Daoy (cell line): ENCODE data around the gene PLXNA3. TPM values are rescaled to one million over a fixed set of nuclear protein-coding genes. Genes with fewer than 3 reads are reported as not detected.

Experiments
- DNase-seq: peaks from one replicate; pipeline ENCODE4 v3.0.0-alpha.2; 2015; ENCODE audit warnings: low read depth
- total RNA-seq: library from RNA; depleted of rRNA; stranded (reverse); fragments of >200 nt; shearing (Covaris generic); gene quantifications from 2 replicates; pipeline ENCODE4 v1.2.3, GENCODE V29; 2014; rRNA removed

PLXNA3 gene
- total RNA-seq, result 1.5 and 15.6 TPM in 2 replicates

DNA sequence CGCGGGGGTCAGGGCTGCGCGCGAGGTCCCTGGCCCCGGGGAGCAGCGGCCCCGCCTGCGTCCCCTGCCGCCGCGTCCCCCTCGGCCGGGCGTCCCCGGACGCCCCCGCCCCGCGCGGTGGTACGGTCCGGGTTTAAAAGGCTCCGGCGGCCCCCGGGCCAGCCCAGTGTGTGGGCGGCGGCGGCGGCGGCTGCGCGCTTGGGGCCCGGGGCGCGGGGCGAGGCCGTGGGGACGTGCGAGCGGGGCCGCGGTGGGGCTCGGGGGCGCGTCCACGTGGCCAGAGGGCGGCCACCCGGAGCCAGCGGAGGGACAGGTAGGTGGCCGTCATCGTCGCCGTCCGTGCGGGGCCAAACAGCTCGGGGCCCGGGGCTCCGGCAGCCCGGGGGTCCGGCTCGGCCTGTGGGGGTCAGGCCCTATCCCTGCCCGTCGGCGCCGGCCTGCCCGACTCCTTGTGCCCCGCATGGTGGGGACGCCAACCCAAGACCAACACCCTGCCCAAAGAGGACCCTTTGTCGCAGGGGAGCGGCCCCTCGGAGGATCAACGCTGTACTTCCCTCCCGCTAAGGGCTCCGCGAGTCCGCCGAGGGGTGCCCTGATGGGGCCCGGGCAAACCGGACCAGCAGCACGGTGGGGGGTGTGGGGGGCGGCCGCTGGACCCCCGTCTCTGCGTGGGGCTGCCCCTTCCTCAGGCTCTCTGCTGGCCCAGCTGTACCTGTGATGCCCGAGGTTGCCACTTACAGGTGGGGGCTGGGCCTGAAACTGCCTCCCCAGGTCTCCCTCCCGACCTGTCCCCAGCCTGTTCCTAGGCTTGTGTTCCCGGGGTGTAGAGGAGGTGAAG, at the start of gene PLXNA3:
Gene PLXNA3 (plus strand): TSS at position 166 of the 838 bp plus-strand sequence. CDS start 1,903 bp downstream, outside the sequence.
- peak; percentile 39 for DNase-seq

DNA sequence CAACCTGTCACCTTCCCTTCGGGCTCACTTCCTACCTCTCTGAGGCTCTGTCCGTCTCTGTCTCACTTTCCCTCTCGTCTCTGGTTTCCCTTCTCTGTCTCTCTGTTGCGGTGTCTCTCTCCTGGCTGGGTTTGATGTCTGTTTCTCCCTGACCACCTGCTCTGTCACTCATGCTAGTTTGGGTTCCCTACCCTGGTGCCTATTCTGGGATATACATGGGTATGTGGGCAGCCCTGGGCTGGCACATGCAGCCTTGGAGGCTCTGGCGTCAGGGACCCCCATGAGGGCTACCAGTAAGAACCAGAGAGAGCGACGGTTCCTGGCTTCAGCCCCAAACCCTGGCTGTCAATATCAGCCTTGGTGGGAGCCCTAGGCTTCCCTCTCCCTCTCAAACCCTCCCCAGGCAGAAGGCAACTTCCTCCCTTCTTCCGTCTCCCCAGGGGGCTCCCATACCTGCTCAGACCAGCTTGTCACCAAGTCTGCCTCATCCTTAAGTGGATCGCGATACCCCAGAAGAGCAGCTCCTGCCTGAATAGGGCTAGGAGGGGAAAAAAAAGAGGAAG, 49.3 kb upstream of the PLXNA3 start:
- DNase-seq, result no peak

DNA sequence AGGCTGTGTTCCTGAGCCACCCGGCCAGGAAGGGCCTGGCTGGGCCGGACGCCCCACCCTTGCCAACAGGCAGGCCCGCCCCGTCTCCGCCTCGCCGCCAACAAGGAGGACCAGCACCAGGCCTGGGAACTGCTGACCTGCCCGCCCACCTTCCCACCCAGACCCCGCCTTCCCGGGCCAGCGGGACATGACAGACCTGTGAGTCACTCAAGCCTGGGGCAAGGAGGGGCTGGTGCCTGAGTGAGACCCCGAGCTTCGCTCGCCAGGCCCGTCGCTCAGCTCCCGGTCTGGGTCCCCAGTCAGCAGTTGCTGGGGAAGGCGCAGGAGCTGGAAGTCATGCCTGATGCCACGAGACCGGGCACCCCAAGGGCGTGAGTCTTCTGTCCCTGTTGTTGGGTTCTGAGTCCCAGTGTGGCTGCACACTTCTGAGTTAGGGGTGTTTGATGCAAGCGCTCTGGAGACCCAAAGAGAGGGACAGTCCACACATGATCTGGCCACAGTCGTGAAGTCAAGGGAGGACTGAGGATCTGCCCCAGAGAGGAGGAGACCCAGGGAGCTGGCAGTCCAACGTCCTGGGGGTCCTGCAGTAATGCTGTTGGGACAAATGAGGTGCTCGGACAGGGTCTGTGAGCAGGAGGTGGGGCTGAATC, 48.7 kb upstream of the PLXNA3 start, which contains the start of gene DNASE1L1:
Gene DNASE1L1 (minus strand): TSS at position 33 of the 650 bp plus-strand sequence. CDS start 3,686 bp downstream, outside the sequence.
- DNase-seq, result peak; percentile 93

- peak; percentile 64 for DNase-seq
These were observed 46.1 kb upstream of the PLXNA3 start for GRCh38 chrX:154411981-154412340.

- DNase-seq, result no peak
These were observed 45.6 kb upstream of the PLXNA3 start for GRCh38 chrX:154412468-154412867.

- no peak for DNase-seq
These were observed 44.9 kb upstream of the PLXNA3 start for GRCh38 chrX:154413142-154413541.

DNA sequence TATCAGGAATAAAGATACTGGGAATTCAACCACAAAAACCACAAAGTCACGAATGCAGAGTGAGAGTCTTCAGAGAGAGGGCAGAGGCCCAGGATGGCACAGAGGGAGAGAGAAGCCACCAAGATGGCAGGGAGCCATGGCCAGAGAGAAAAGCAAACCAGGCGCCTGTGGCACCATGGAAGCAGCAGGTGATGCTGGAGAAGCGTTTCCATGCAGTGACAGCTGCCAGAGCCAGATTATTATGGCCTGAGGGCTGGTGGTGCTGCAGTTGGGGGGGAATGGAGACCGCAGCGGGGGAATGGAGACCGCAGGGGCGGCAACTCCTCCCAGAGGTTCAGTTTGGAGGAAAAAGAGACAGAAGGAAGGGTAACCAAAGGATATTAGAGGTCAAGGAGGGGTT, 40.9 kb upstream of the PLXNA3 start:
- DNase-seq, result no peak

DNA sequence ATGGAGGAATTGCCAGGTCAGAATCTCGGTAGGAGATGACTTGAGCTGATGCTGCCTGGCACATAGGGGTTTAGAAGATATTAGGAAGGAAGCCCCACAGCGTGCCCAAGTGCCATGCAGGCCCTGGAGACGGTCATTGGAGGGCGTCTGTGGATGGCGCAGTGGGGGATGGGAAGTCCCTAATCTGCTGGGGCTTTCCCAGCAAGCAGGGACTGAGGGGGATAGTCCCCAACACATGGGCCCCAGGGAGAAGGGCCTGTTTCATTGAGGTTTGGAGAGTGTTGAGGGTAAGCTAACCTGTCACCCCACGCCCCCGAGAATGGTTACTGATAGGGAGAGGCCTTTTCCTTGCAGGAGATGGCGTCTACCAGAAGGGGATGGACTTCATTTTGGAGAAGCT, 38.9 kb upstream of the PLXNA3 start:
- no peak for DNase-seq

DNA sequence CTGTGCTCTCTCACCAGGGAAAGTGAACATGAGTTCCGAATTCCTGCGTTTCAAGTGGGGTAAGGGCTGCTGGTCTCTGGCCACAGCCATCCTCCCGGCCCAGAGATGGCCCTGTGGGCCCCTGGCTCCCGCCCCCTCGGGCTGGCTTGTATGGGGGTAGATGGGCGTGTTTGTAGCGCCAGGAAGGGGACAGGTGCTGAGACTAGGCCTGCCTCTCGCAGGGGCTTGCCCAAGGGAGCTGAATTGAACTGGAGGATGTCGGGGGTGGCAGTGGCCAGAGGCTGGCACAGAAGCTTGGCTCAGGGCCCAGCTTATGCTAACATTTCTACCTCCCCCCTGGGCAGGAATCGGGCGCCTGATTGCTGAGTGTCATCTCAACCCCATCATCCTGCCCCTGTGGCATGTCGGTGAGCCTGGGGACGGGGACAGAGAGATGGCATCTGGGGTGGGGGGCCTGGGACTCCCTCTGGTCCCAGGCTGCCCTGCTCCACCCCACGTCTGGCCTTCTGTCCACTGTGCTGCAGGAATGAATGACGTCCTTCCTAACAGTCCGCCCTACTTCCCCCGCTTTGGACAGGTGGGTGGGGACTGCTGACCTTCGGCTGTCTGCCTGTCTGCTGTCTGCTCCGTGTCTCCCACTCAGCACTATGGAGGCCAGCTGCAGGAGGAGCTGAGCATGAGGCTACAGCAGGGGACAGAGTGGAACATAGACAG, 38.2 kb upstream of the PLXNA3 start:
- DNase-seq, result no peak

- no peak for DNase-seq
These were observed 37.7 kb upstream of the PLXNA3 start for GRCh38 chrX:154420402-154420756.

- no peak for DNase-seq
These were observed 30.9 kb upstream of the PLXNA3 start for GRCh38 chrX:154426916-154427770.

DNA sequence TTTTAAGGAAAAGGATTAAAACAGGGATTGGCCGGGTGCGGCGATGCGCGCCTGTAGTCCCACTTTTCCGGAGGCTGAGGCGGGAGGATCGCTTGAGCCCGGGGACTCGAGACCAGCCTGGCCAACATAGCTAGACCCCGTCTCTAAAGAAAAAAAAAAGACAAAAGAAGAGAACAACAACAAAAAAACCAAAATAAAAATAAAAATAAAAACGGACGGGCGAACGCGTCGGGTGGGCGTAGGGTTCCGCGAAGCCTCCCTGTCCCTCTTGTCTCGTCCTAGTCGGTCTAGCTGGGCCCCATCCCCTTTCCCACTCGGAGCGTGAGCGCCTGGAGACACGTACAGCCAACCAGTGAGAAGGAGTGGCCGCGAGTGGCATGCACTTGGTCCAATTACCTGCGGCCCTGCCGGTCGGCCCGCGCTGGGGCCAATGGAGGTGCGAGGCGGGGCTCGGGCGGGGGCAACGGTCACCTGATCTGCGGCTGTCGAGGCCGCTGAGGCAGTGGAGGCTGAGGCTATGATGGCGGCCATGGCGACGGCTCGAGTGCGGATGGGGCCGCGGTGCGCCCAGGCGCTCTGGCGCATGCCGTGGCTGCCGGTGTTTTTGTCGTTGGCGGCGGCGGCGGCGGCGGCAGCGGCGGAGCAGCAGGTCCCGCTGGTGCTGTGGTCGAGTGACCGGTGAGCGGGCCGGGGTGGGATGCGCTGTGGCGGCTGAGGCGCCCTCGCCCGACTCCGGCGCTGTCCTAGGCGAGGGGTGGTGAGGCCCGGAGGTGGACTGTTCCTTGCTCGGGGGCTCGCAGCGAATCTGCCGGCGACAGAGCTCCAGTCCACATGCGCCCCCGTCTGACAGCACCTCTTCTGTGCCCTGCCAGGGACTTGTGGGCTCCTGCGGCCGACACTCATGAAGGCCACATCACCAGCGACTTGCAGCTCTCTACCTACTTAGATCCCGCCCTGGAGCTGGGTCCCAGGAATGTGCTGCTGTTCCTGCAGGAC, 29.6 kb upstream of the PLXNA3 start, which contains the start of gene ATP6AP1:
Gene ATP6AP1 (plus strand): TSS at position 502 of the 996 bp plus-strand sequence. CDS start 16 bp downstream, at position 518.
- DNase-seq, result peak; percentile 94

DNA sequence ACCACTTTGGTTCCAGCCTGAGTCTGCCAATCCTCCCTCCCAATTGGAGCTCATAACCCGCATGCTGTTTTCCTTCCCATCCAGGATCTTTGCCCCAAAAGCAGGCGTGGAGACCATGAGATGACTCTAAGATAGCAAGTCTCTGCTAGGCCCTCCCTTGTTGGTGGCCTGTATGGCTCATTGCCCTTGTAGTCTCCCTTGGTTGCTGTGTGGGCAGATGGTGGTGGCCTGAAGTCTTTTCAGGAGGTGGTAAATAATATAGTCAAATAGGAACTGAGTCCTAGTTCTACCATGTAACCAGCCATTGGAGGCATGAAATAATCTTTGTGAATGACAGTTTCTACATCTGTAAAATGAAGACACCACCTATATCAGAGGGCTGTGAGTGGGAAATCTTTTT, 28.4 kb upstream of the PLXNA3 start:
- DNase-seq, result no peak

GRCh38 chrX:154430479-154430878, 27.6 kb upstream of the PLXNA3 start:
- DNase-seq, result no peak

GRCh38 chrX:154430916-154431315, 27.2 kb upstream of the PLXNA3 start:
- DNase-seq, result no peak

- no peak for DNase-seq
These were observed 26.7 kb upstream of the PLXNA3 start for GRCh38 chrX:154431341-154431740.

DNA sequence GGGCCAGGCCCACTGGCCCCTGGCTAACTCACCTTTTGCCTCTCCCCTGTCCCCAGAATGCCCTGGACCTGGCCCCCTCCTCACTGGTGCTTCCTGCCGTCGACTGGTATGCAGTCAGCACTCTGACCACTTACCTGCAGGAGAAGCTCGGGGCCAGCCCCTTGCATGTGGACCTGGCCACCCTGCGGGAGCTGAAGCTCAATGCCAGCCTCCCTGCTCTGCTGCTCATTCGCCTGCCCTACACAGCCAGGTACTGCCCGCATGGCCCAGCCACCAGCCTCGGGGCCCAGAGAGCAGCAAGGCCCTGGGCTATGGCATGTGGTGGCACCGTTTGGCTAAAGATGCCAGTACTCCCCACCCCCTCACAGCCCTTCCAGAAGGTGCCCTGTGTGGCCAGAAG, 25.9 kb upstream of the PLXNA3 start:
- DNase-seq, result no peak

- no peak for DNase-seq
These were observed 24.5 kb upstream of the PLXNA3 start for GRCh38 chrX:154433605-154434004.

DNA sequence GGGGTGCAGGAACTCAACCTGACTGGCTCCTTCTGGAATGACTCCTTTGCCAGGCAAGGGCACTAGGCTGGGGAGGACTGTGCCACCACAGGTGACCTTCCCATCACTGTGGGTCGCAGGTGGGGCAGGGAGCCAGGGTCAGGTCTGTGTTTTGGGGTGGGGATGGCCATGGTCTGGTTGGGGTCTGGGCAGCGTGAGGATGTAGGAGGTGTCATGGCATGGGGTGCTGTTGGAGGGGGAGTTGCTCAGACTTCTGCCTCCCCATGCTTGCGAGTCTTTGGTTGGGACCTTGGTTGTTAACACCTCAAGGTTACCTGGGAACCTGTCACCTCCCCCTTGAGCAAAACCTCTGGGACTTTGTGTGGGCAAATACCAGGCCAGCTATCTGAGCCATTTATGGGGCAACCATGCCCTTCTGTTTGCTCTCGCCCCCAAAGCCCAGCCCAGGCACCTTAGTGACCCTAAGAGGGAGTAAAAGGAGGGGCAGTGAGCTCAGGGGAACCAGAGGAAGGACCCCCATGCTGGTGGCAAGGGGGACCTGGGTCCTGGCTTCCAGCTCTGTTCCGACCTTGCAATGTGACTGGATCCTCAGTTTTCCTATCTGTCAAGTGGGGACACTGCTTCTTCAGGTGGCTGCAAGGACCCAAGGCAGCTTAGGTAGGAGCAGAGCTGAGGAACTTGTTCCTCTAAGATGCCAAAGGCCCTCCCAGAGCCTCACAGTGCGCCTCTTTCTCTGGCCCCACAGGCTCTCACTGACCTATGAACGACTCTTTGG, 23.5 kb upstream of the PLXNA3 start:
- no peak for DNase-seq
